ENCODE measurements around the gene MXD4.

The MXD4 gene

GRCh38 chr4:2261110-2261852 lies 628 bp downstream of the MXD4 start:
- FAIRE-seq: no peak

GRCh38 chr4:2260344-2261109 lies 1.4 kb downstream of the MXD4 start:
- FAIRE-seq: no peak

- FAIRE-seq: no peak
Observed at GRCh38 chr4:2259541-2260343, 2.2 kb downstream of the MXD4 start.

- FAIRE-seq: no peak
Observed at GRCh38 chr4:2259036-2259540, 2.8 kb downstream of the MXD4 start.

- no peak for FAIRE-seq
Observed at GRCh38 chr4:2258091-2259035, 3.5 kb downstream of the MXD4 start.

- FAIRE-seq: no peak
Observed at GRCh38 chr4:2257361-2258081, 4.4 kb downstream of the MXD4 start.

GRCh38 chr4:2256781-2257191 lies 5.1 kb downstream of the MXD4 start:
- FAIRE-seq: no peak

- FAIRE-seq: no peak
Observed at GRCh38 chr4:2256156-2256731, 5.7 kb downstream of the MXD4 start.

- no peak for FAIRE-seq
Observed at GRCh38 chr4:2255501-2256155, 6.3 kb downstream of the MXD4 start.

GRCh38 chr4:2254665-2255500 lies 7.0 kb downstream of the MXD4 start:
- FAIRE-seq: no peak

GRCh38 chr4:2253160-2254084 lies 8.5 kb downstream of the MXD4 start:
- no peak for FAIRE-seq

- no peak for FAIRE-seq
Observed at GRCh38 chr4:2252530-2253091, 9.3 kb downstream of the MXD4 start.

- no peak for FAIRE-seq
Observed at GRCh38 chr4:2251795-2252529, 9.9 kb downstream of the MXD4 start.

- FAIRE-seq: no peak
Observed at GRCh38 chr4:2251073-2251794, 10.7 kb downstream of the MXD4 start.

- no peak for FAIRE-seq
Observed at GRCh38 chr4:2250357-2251072, 11.4 kb downstream of the MXD4 start.

Measured in G401.6 (cell line).